Activated T-helper 17 cell treated with anti-CD3 and anti-CD28 coated beads, Interleukin-2, amount 50 U/mL, for 72 hours (primary cell): ENCODE results near the gene TMEM267. TPM values are rescaled to one million over a fixed set of nuclear protein-coding genes. Genes with fewer than 3 reads are reported as not detected.
A peak's percentile ranks its signal among the peaks of the same experiment; 100 is the strongest.
"Not testable (repeated sequence)": the region's sequence is repeated elsewhere in the genome, so short reads cannot be mapped to it uniquely, and the experiment has no call there.

ENCODE experiments used
- ATAC-seq: fragments of 150-1000 bp; cut with Tn5 transposase; replicated peaks from 2 replicates; pipeline ENCODE4 v1.10.0; 2021; ENCODE audit warnings: mild to moderate bottlenecking, moderate library complexity
- H3K27ac Mint-ChIP-seq: one replicate; pipeline ENCODE4 v1.8.0; 2022; ENCODE audit warnings: mixed read lengths
- H3K27me3 Mint-ChIP-seq: one replicate; pipeline ENCODE4 v1.8.0; 2022; ENCODE audit warnings: mixed read lengths
- H3K36me3 Mint-ChIP-seq: one replicate; pipeline ENCODE4 v1.8.0; 2022; ENCODE audit warnings: low read depth, mild to moderate bottlenecking, mixed read lengths
- H3K4me1 Mint-ChIP-seq: one replicate; pipeline ENCODE4 v1.8.0; 2022; ENCODE audit warnings: mixed read lengths
- H3K4me3 Mint-ChIP-seq: one replicate; pipeline ENCODE4 v1.8.0; 2022; ENCODE audit warnings: mild to moderate bottlenecking, mixed read lengths
- H3K9me3 Mint-ChIP-seq: one replicate; pipeline ENCODE4 v1.8.0; 2022; ENCODE audit warnings: mixed read lengths
- total RNA-seq, 2 donors: library from RNA; stranded (reverse); gene quantifications; one replicate each; pipeline ENCODE4 v1.2.3, GENCODE V29; 2022

Gene TMEM267
- total RNA-seq, 2 donors from 2014 or later = 9.5 to 14.6 TPM

- no peaks in the 10 kb centered on the region for H3K9me3 Mint-ChIP-seq
- H3K36me3 Mint-ChIP-seq = peaks cover 29% of the 10 kb centered on the region
- H3K27me3 Mint-ChIP-seq = no peaks in the 10 kb centered on the region
- peaks cover 16% of the 10 kb centered on the region for H3K4me1 Mint-ChIP-seq
- peak; percentile 81 for ATAC-seq
- H3K4me3 Mint-ChIP-seq = peak overlapping the region; percentile 94
- peak overlapping the region; percentile 99 for H3K27ac Mint-ChIP-seq
These were observed 613 bp upstream of the TMEM267 start for GRCh38 chr5:43484106-43484849.

- Mint-ChIP-seq H3K4me1 (peaks cover 16% of the 10 kb centered on the region), H3K27ac (peak overlapping the region; percentile 99), H3K4me3 (peak overlapping the region; percentile 94), H3K27me3 (no peaks in the 10 kb centered on the region), H3K36me3 (peaks cover 18% of the 10 kb centered on the region), H3K9me3 (no peaks in the 10 kb centered on the region)
- ATAC-seq = no peak
These were observed 971 bp downstream of the TMEM267 start for GRCh38 chr5:43482490-43483297.

GRCh38 chr5:43469671-43470391, 13.8 kb downstream of the TMEM267 start:
- Mint-ChIP-seq H3K27me3 (no peaks in the 10 kb centered on the region), H3K4me3 (no peak overlapping the region), H3K36me3 (peaks cover 82% of the 10 kb centered on the region), H3K27ac (no peak overlapping the region), H3K4me1 (peaks cover 13% of the 10 kb centered on the region), H3K9me3 (peaks cover 8% of the 10 kb centered on the region)
- ATAC-seq = no peak

- Mint-ChIP-seq H3K4me3 (no peak overlapping the region), H3K9me3 (peaks cover 8% of the 10 kb centered on the region), H3K4me1 (peaks cover 6% of the 10 kb centered on the region), H3K27me3 (no peaks in the 10 kb centered on the region), H3K36me3 (peaks cover 67% of the 10 kb centered on the region), H3K27ac (no peak overlapping the region)
- ATAC-seq = no peak
These were observed 16.6 kb downstream of the TMEM267 start for GRCh38 chr5:43467100-43467499.

- not testable (repeated sequence) for H3K27me3 Mint-ChIP-seq, ATAC-seq, H3K4me3 Mint-ChIP-seq, H3K27ac Mint-ChIP-seq, H3K4me1 Mint-ChIP-seq, H3K9me3 Mint-ChIP-seq
- peaks cover 61% of the 10 kb centered on the region for H3K36me3 Mint-ChIP-seq
These were observed 18.2 kb downstream of the TMEM267 start for GRCh38 chr5:43465455-43465854.

- H3K27ac Mint-ChIP-seq = no peak overlapping the region
- no peaks in the 10 kb centered on the region for H3K4me1 Mint-ChIP-seq
- no peaks in the 10 kb centered on the region for H3K27me3 Mint-ChIP-seq
- ATAC-seq = no peak
- no peak overlapping the region for H3K4me3 Mint-ChIP-seq
- H3K9me3 Mint-ChIP-seq = peaks cover 4% of the 10 kb centered on the region
- peaks cover 48% of the 10 kb centered on the region for H3K36me3 Mint-ChIP-seq
These were observed 22.6 kb downstream of the TMEM267 start for GRCh38 chr5:43461066-43461465.

- H3K4me3 Mint-ChIP-seq = no peak overlapping the region
- no peaks in the 10 kb centered on the region for H3K4me1 Mint-ChIP-seq
- H3K9me3 Mint-ChIP-seq = peaks cover 7% of the 10 kb centered on the region
- no peaks in the 10 kb centered on the region for H3K27me3 Mint-ChIP-seq
- ATAC-seq = no peak
- H3K36me3 Mint-ChIP-seq = peaks cover 68% of the 10 kb centered on the region
- no peak overlapping the region for H3K27ac Mint-ChIP-seq
These were observed 27.1 kb downstream of the TMEM267 start for GRCh38 chr5:43456556-43456955.

GRCh38 chr5:43441575-43441974, 42.1 kb downstream of the TMEM267 start:
- not testable (repeated sequence) for ATAC-seq, H3K4me1 Mint-ChIP-seq, H3K27me3 Mint-ChIP-seq, H3K4me3 Mint-ChIP-seq, H3K27ac Mint-ChIP-seq
- Mint-ChIP-seq H3K9me3 (peaks cover 22% of the 10 kb centered on the region), H3K36me3 (peaks cover 30% of the 10 kb centered on the region)

- H3K9me3 Mint-ChIP-seq = peaks cover 18% of the 10 kb centered on the region
- no peaks in the 10 kb centered on the region for H3K4me1 Mint-ChIP-seq
- no peaks in the 10 kb centered on the region for H3K27me3 Mint-ChIP-seq
- no peak for ATAC-seq
- no peaks in the 10 kb centered on the region for H3K36me3 Mint-ChIP-seq
- no peak overlapping the region for H3K27ac Mint-ChIP-seq
- no peak overlapping the region for H3K4me3 Mint-ChIP-seq
These were observed 46.5 kb downstream of the TMEM267 start for GRCh38 chr5:43437062-43437660.

GRCh38 chr5:43433382-43433781, 50.3 kb downstream of the TMEM267 start:
- H3K36me3 Mint-ChIP-seq = no peaks in the 10 kb centered on the region
- H3K4me3 Mint-ChIP-seq = no peak overlapping the region
- no peaks in the 10 kb centered on the region for H3K27me3 Mint-ChIP-seq
- H3K4me1 Mint-ChIP-seq = no peaks in the 10 kb centered on the region
- peaks cover 14% of the 10 kb centered on the region for H3K9me3 Mint-ChIP-seq
- no peak for ATAC-seq
- no peak overlapping the region for H3K27ac Mint-ChIP-seq

- Mint-ChIP-seq H3K27me3 (no peaks in the 10 kb centered on the region), H3K4me1 (no peaks in the 10 kb centered on the region), H3K27ac (no peak overlapping the region), H3K9me3 (peaks cover 8% of the 10 kb centered on the region), H3K4me3 (no peak overlapping the region), H3K36me3 (no peaks in the 10 kb centered on the region)
- no peak for ATAC-seq
These were observed 50.9 kb downstream of the TMEM267 start for GRCh38 chr5:43432486-43433375.

- H3K36me3 Mint-ChIP-seq = no peaks in the 10 kb centered on the region
- no peaks in the 10 kb centered on the region for H3K4me1 Mint-ChIP-seq
- no peak overlapping the region for H3K27ac Mint-ChIP-seq
- no peaks in the 10 kb centered on the region for H3K9me3 Mint-ChIP-seq
- ATAC-seq = no peak
- no peaks in the 10 kb centered on the region for H3K27me3 Mint-ChIP-seq
- no peak overlapping the region for H3K4me3 Mint-ChIP-seq
These were observed 54.0 kb downstream of the TMEM267 start for GRCh38 chr5:43429706-43430105.

GRCh38 chr5:43429016-43429415, 54.6 kb downstream of the TMEM267 start:
- ATAC-seq = no peak
- Mint-ChIP-seq H3K4me1 (no peaks in the 10 kb centered on the region), H3K27ac (no peak overlapping the region), H3K9me3 (no peaks in the 10 kb centered on the region), H3K4me3 (no peak overlapping the region), H3K36me3 (no peaks in the 10 kb centered on the region), H3K27me3 (no peaks in the 10 kb centered on the region)
